GM19193 (cell line): ENCODE measurements around the gene PCSK4.

Experiments
- POLR2A ChIP-seq: IDR thresholded peaks from 4 replicates; pipeline ENCODE4 v1.6.1; 2011; ENCODE audit not compliant: insufficient read depth, insufficient read length; ENCODE audit errors: extremely low read depth

PCSK4 gene

DNA sequence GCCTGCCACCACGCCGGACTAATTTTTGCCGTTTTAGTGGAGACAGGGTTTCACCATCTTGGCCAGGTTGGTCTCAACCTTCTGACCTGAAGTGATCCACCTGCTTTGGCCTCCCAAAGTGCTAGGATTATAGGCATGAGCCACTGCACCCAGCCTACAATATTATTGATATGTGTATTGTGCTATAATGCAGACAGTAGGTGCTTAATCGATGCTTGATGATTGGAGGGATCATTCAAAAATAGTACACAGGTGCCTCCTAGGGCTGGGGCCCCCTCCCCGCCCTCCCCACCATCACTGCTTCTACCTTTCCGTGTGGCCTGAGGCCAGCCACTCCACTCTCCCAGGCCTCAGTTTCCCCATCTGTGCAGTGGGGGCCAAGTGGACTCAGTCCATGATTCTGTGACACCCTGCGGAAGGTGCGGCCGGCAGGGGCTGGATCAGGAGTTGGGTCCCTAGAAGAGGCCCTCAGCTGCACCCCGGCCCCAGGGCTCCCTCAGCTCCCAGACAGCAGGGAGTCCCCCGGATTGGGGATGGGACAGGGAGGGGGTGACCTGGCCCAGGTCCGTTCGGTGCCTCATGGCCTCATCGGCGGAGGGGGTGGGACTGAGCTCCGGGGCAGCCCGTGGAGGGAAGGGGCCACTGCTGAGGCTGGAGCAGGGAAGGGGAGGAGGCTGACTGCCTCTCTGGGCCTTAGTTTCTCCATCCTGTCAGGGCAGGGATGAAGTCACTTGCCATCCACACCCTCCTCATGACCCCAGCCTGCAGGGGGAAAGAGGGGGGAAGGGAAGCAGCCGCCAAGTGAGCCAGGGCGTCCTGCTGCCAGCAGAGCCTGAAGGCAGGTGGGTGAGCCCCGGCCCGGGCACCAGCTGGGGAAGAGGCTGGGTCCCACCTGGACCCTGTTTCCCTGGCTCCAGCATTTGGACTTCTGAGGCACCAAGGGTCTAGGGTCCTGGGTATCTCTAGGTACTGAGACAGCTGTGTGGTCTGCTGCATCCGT is 21.5 kb upstream of the PCSK4 start:
- no peak for TF ChIP-seq POLR2A

DNA sequence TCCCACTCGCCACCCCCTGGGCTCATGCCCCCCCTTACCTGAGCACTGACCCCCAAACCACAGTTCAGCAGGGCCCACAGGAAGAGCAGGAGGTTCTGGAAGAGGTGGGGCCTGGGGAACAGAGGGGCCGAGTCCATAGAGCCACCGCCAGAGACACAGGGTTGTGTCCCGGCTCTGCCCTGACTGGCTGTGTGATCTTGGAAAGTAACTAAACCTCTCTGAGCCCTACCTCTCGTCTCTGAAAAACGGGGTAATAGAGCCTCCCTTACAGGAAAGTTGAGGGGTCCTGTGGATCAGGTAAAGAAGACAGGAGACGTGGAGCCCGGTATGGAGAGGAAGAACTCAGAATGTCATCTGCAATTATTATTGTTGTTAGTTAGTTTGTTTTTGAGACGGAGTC is 20.7 kb upstream of the PCSK4 start:
- TF ChIP-seq POLR2A: no peak

DNA sequence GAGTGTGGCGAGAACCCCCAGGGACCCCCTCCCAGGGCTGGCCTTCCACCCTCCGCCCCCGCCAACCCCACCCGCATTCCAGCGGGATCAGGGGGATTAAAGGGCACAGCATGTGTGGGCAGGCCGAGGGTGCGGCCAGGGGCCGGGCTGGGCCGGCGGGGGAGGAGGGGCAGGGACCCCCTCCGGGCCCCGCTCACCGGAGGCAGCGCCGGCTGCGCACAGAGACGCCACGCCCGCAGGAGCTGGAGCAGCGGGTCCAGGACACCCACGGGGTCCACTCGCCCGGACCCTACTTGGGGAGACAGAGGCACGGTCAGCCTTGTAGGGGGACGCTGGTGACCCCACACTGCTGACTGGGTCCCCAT is 20.3 kb upstream of the PCSK4 start:
- no peak for TF ChIP-seq POLR2A

DNA sequence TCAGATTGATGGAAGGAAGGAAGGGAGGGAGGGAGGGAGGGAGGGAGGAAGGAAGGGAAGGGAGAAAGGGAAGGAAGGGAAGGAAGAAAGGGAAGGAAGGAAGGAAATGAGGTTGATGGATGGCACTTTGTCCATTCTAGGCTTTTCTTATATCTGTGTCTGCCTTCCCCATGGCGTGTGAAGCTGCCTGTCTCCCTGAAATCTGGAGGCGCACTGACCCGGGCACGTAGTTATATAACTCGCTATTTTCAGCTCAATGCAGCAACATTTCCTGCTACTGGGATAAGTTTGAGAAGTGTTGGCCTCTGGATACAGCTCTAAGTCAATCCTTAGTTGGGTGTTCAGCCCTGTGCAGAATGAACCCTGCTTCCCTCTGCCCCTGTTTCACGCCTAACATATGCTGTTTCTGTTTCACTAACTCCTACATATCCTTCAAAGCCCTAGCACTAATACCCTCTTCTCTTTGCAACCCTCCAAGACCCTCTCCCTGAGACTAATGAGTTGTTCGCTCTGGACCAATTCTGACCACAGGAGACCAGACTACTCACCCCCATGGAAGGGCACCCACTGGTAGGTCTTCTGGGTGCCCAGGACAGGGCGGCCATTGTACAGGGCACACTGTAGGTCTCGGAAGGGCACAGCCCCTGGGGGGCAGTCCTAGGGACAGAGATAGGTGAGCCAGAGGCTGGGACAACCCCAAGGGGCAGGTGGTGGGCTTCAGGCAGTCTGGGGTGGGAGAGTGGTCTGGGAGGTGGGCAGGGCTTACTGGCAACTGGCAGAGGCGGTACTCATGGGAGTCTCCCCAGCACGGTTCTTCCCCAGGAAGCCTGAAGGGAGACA is 19.7 kb upstream of the PCSK4 start:
- no peak for TF ChIP-seq POLR2A

DNA sequence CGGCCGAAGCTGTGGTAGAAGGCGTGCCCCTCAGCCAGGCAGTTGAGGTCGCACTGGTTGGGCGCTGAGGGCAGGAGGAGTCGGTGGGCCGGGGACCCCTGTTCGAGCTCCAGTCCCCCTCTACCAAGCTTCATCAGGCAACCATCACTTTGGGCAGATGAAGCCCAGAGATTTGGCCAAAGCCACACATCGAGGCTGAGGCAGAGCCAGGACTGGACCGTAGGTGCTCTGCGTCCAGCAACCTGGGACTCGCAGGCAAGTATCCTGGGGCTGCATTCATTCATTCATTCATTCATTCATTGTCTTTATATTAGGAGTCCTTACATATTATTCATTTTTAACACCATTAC is 18.3 kb upstream of the PCSK4 start:
- TF ChIP-seq POLR2A: no peak

DNA sequence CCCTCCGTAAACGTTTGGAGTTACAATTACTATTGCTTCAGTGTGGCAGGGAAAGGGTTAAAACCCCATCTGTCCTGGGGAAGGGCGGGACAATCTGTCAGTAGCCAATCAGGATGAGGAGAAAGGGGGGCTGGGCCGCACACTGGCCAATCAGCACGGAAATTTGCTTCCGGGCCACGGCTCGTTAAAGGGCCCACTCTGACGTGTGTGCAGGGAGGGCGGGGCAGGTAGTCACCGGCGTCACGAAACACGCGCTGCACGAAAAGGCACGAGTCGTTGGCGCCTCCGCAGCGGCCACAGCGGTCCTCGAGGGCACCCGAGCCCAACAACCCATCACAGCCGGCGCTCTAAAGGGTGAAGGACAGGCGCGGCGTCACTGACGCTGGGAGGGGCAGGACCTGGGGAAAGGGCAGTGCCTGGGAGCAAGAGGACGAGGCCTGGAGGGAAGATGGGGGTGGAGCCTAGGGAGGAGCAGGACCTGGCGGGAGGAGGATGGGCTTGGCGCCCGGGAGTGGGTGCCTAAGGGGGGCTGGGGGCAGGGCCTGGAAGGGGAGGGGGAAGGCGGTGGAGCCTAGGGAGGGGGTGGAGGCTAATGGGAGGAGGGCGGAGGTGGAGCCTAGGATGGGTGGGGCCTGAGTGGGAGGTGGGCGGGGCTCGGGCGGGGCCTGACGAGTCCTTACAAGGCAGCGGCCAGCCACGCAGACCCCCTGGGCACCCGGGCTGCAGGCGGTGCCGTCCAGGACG is 17.8 kb upstream of the PCSK4 start:
- no peak for TF ChIP-seq POLR2A

DNA sequence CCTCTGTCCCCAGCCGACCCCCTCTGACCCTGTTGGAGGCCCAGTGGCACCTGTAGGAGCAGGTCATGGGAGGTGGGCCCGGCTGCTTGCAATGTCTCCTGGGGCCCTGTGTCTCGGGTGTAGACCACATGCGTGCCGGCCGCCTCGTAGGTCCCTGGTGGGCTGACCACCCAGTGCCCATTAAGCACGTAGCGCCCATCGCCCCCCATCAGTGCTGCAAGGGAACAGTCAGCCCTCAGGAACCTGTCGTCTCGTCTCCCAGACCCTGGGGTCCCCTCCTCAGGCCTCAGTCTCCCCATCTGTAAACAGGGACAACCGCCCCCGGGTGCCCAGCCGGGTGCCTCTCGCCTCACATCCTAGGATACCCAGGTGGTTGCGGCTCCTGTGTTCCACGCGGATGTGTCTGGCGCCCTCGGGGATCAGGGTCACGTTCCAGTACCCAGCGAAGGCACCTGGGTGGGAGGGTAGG is 17.1 kb upstream of the PCSK4 start:
- TF ChIP-seq POLR2A: no peak

DNA sequence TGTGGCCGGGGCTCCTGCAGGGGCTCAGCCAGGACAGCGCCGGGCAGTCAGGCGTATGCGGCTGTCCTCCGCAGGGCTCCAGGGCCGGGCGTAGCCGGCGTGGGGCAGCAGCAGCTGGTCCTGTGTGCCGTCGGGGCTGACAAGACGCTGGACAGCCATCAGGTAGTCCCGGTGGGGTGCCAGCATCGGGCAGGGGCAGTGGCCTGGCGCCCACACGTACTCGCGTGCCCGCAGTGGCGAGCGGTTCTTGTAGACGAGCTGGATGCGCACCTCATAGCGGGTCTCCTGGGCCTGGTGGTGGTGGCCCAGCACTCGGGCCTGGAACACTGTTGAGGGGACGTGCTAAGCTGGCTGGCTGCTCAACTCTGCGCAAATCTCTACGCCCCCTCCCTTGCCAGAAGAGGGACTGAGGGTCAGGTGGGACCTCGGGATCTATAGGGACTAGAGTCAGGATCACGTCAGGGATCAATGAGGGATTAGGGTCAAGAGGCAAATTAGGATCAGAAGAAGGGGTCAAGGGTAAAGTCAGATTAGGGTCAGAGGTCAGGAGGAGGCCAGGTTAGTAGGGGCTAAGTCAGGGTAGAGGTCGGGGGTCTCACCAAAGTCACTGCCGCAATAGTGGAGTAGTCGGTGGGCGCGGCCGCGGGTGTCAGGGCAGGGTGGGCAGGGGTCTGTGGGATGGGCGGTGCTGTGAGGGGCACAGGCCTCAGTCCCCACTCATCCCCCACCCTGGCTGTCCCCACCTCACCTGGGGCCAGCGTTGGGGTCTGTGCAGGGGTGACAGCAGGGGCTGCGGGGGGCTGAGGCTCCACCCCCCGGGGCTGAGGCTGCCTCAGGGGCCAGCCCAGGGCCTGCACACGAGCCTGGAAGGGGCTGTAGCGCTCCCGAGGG is 16.1 kb upstream of the PCSK4 start:
- no peak for TF ChIP-seq POLR2A

DNA sequence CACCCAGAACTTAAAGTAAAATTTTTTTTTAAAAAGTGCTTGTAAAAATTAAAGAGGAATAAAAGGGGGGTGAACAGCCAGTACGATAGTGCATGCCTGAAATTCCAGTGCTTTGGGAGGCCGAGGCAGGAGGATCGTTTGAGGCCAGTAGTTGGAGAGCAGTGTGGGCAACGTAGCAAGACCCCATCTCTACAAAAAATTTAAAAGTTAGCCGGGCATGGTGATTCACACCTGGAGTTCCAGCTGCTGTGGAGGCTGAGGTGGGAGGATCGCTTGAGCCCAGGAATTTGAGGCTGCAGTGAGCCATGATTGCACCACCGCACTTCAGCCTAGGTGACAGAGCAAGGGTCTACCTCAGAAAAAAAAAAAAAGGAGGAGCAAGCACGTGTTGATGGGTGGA is 14.9 kb upstream of the PCSK4 start:
- no peak for TF ChIP-seq POLR2A

DNA sequence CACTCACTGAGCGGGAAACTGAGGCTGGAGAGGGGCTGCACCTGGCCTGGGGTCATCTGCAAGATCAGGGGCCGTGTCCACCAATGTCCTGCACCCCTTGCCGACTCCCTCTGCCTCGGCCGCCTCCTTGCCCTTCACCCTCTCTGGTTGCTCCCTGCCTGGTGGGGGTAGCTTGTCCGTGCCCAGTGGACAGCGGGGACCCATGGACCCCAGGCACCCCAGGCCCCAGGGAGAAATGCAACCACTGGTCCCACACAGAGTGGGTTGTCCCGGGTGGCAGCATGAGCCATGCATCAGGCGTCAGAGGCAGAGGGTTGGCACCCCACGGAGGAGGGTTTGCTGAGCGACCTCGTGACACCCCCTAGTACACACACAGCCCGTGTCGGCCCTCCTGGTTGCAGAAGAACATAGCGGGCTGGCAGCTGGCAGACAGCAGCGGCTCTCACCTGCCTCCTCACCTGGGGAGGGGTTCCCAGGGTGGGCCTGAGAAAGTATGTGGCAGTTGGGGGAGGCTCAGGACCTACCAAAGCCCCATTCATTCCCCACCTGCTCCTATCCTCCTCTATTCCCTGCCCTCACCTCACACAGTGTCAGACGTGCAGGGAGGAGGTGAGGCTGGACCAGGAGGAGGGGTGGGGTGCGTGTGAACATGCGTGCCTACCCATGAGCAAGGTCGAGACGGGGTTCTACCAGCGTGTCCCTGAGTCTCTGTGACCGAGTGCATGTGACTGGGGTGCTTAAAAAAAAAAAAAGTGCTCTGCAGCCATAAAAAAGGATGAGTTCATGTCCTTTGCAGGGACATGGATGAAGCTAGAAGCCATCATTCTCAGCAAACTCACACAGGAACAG is 14.0 kb upstream of the PCSK4 start:
- no peak for TF ChIP-seq POLR2A

DNA sequence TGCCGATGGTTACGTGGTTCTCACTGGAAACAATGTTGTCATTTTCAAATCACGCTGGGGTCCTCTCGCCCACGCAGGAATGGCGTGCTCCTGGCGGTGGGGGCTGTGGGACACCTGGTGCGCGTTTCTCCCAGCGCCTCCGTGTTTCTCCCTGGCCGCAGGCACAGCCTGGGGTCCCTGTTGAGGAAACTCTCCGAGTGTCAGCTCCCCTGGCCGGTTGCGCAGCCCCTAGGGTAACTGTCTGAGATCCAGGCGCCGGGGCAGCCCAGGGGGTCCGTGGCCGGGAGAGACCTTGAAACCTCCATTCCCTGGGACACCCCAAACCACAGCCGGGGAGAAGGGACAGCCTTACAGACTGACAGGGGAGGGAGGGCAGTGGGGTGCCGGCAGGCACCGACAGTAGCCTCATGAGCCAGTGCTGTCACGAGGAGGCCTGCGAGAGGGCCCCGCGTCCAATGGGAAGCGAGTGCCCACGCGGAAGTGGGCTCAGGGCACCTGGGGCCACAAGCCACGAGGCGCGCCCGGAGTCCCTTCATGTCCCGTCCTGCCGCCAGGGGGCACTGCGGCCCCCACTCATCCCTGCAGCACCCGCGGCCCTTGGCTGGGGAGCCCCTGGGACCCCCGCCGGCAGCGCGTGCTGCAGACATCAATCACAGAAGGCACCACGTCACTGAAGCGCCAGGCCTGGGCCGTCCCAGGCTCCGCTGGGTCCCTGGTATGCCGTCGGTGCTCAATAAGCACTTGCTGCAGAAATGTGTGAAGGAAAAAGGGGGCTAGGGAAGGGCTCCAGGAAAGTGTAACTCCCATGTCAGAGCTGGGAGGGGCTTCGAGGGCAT is 13.2 kb upstream of the PCSK4 start:
- no peak for TF ChIP-seq POLR2A

DNA sequence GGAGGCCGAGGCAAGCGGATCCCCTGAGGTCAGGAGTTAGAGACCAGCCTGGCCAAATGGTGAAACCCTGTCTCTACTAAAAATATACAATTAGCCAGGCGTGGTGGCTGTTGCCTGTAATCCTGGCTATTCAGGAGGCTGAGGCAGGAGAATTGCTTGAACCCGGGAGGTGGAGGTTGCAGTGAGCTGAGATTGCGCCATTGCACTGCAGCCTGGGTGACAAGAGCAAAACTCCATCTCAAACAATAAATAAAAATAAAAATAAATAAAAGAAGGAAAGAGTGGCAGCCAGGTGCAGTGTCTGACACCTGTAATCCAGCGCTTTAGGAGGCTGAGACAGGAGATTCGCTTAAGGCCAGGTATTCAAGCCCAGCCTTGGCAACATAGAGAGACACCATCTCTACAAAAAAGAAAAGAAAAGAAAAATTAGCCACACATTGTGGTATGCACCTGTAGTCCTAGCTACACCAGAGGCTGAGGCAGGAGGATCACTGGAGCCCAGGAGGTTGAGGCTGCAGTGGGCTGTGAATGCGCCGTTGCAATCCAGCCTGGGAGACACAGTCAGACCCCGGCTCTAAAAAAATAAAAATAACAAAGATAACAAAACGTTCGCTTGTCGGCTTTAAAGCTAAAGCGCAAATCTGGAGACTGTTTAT is 12.4 kb upstream of the PCSK4 start:
- TF ChIP-seq POLR2A: no peak

DNA sequence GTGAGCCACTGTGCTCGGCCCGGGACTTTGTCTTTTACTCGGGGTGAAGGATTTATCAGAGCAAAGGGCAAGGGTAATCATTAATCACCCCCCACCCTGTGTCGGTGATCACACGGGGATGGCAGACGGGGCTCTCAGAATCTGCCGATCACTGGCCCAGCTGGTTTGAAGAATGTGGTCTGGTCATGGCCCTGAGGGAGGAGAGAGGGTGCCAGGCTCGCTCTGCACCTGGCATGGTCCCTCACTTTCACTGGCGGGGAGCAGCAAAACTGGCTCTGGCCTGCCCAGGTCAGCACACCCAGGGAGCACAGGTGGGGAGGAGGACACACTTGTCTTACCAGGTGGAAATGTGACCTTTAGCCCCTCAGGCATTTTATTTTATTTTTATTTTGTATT is 11.0 kb upstream of the PCSK4 start:
- no peak for TF ChIP-seq POLR2A
